ENCODE data around the gene FAM200C.
A peak's percentile ranks its signal among the peaks of the same experiment; 100 is the strongest.
"Not testable (repeated sequence)": the region's sequence is repeated elsewhere in the genome, so short reads cannot be mapped to it uniquely, and the experiment has no call there.

The FAM200C gene

GRCh38 chr5:160399402-160400353 is at the start of gene FAM200C:
Gene FAM200C (minus strand): TSS chr5:160400054. CDS start chr5:160395490, 4,564 bp downstream.
- peak; percentile 73 for DNase-seq (ENCODE audit: low read depth, low spot score)

- DNase-seq (ENCODE audit: low read depth, low spot score) = no peak
Measured at GRCh38 chr5:160449458-160449857, 49.6 kb upstream of the FAM200C start.

GRCh38 chr5:160448886-160449285 is 49.0 kb upstream of the FAM200C start:
- no peak for DNase-seq (ENCODE audit: low read depth, low spot score)

- no peak for DNase-seq (ENCODE audit: low read depth, low spot score)
Measured at GRCh38 chr5:160445751-160446150, 45.9 kb upstream of the FAM200C start.

GRCh38 chr5:160445132-160445531 is 45.3 kb upstream of the FAM200C start:
- DNase-seq (ENCODE audit: low read depth, low spot score) = no peak

- DNase-seq (ENCODE audit: low read depth, low spot score) = no peak
Measured at GRCh38 chr5:160444407-160444806, 44.6 kb upstream of the FAM200C start.

- no peak for DNase-seq (ENCODE audit: low read depth, low spot score)
Measured at GRCh38 chr5:160442824-160443431, 43.1 kb upstream of the FAM200C start.

- DNase-seq (ENCODE audit: low read depth, low spot score) = no peak
Measured at GRCh38 chr5:160441311-160441781, 41.5 kb upstream of the FAM200C start.

- DNase-seq (ENCODE audit: low read depth, low spot score) = peak; percentile 51
Measured at GRCh38 chr5:160439205-160439600, 39.3 kb upstream of the FAM200C start.

- DNase-seq (ENCODE audit: low read depth, low spot score) = no peak
Measured at GRCh38 chr5:160438316-160439204, 38.7 kb upstream of the FAM200C start.

GRCh38 chr5:160437271-160437670 is 37.4 kb upstream of the FAM200C start:
- DNase-seq (ENCODE audit: low read depth, low spot score) = no peak

GRCh38 chr5:160436661-160437060 is 36.8 kb upstream of the FAM200C start:
- not testable (repeated sequence) for DNase-seq (ENCODE audit: low read depth, low spot score)

GRCh38 chr5:160436017-160436416 is 36.2 kb upstream of the FAM200C start:
- no peak for DNase-seq (ENCODE audit: low read depth, low spot score)

GRCh38 chr5:160435532-160435931 is 35.7 kb upstream of the FAM200C start:
- no peak for DNase-seq (ENCODE audit: low read depth, low spot score)

GRCh38 chr5:160434022-160434531 is 34.2 kb upstream of the FAM200C start:
- no peak for DNase-seq (ENCODE audit: low read depth, low spot score)

GRCh38 chr5:160432787-160433186 is 32.9 kb upstream of the FAM200C start:
- DNase-seq (ENCODE audit: low read depth, low spot score) = no peak

GRCh38 chr5:160432196-160432595 is 32.3 kb upstream of the FAM200C start:
- DNase-seq (ENCODE audit: low read depth, low spot score) = no peak

- DNase-seq (ENCODE audit: low read depth, low spot score) = no peak
Measured at GRCh38 chr5:160427607-160428006, 27.8 kb upstream of the FAM200C start.

GRCh38 chr5:160423099-160423498 is 23.2 kb upstream of the FAM200C start:
- no peak for DNase-seq (ENCODE audit: low read depth, low spot score)

GRCh38 chr5:160421625-160422258 is 21.9 kb upstream of the FAM200C start, which contains the start of gene PTTG1:
Gene PTTG1 (plus strand): TSS chr5:160421855. CDS start chr5:160422313, 458 bp downstream.
- peak; percentile 96 for DNase-seq (ENCODE audit: low read depth, low spot score)

- no peak for DNase-seq (ENCODE audit: low read depth, low spot score)
Measured at GRCh38 chr5:160420331-160420610, 20.4 kb upstream of the FAM200C start.

Measured in brain pericyte (primary cell).